Measurements from ENCODE around the gene SLC12A7. TPM values are rescaled to one million over a fixed set of nuclear protein-coding genes. Genes with fewer than 3 reads are reported as not detected.
A peak's percentile ranks its signal among the peaks of the same experiment; 100 is the strongest.

Gene SLC12A7
- total RNA-seq (20.5 and 23.9 TPM in 2 replicates), polyA plus RNA-seq (2.7 and 2.9 TPM in 2 replicates), polyA minus RNA-seq (ENCODE audit: low replicate concordance) (16.4 and 23.2 TPM in 2 replicates)
- polyA plus RNA-seq (2012), result 7.2 and 9.6 TPM in 2 replicates

DNA sequence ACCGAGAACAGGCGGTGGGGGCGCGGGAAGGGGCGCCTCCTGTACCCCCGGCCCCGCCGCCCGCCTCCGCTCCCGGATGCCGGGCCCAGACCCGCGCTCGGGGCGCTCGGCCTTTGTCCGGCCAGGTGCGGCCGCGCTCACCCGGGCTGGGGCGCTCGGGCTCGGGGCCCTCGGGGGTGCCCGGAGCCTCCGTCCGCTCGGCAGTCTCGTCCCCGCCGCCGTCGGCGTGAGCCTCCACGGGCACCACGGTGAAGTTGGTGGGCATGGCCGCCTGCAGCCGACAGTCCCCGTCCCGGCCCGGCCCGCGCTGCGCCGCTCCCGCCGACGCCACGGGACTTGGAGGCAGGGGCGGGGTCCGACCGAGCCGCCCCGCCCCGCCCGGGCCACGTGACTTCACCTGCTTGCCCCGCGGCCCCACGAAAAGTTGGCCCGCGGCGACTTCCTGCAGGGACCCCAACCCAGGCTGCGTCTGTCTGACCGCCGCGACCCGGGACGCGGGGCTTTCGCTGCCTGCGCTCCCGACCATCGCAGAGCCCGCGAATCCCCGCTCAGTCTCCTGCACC is at the start of gene SLC12A7:
SLC12A7 (minus strand) TSS at position 337 of the 563 bp plus-strand sequence; CDS start at position 265, 72 bp downstream.
- Histone ChIP-seq H3K27ac (ENCODE audit: insufficient read depth, low read length) (peak within 1 kb of the TSS; percentile 38), H3K4me2 (ENCODE audit: extremely low read depth, insufficient read depth, low read length) (peak within 1 kb of the TSS; percentile 87), H4K20me1 (ENCODE audit: control insufficient read depth, extremely low read depth, insufficient read depth, low read length) (no peaks in the 10 kb centered on the region), H3K4me3 (replicated peaks in 1 of 4; ENCODE audit: control extremely low read depth in 1 of 4, insufficient read depth in 1 of 4, low read depth in 3 of 4, low read length in 4 of 4) (peak within 1 kb of the TSS; percentile 53 to 75 (median 63)), H3K79me2 (ENCODE audit: control insufficient read depth, insufficient read depth, low read length) (no peaks in the 10 kb centered on the region), H3K27me3 (ENCODE audit: control insufficient read depth, insufficient read depth, low read length) (no peaks in the 10 kb centered on the region), H2AFZ (ENCODE audit: low read length) (no peak within 1 kb of the TSS), H3K4me1 (ENCODE audit: control insufficient read depth, extremely low read depth, insufficient read depth, low read length) (no peaks in the 10 kb centered on the region), H3K9ac (ENCODE audit: insufficient read depth, low read length) (peak within 1 kb of the TSS; percentile 68), H3K36me3 (ENCODE audit: control insufficient read depth, insufficient read depth, low read length) (no peaks in the 10 kb centered on the region), H3K9me3 (ENCODE audit: control insufficient read depth, insufficient read depth, low read depth, low read length) (no peaks in the 10 kb centered on the region)
- DNase-seq (ENCODE audit: low read depth in 2 of 2), result peak in 1 of 2 donors; percentile 11
- TF ChIP-seq EZH2 (IDR thresholded peaks at IDR 0.05; ENCODE audit: low read length, missing control alignments), result no peak
- TF ChIP-seq, protein P1, sequence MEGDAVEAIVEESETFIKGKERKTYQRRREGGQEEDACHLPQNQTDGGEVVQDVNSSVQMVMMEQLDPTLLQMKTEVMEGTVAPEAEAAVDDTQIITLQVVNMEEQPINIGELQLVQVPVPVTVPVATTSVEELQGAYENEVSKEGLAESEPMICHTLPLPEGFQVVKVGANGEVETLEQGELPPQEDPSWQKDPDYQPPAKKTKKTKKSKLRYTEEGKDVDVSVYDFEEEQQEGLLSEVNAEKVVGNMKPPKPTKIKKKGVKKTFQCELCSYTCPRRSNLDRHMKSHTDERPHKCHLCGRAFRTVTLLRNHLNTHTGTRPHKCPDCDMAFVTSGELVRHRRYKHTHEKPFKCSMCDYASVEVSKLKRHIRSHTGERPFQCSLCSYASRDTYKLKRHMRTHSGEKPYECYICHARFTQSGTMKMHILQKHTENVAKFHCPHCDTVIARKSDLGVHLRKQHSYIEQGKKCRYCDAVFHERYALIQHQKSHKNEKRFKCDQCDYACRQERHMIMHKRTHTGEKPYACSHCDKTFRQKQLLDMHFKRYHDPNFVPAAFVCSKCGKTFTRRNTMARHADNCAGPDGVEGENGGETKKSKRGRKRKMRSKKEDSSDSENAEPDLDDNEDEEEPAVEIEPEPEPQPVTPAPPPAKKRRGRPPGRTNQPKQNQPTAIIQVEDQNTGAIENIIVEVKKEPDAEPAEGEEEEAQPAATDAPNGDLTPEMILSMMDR (conservative IDR thresholded peaks at IDR 0.05 in 1 of 2, IDR thresholded peaks at IDR 0.05 in 1 of 2; ENCODE audit: low read depth in 1 of 2, low read length in 2 of 2), result no peak

DNA sequence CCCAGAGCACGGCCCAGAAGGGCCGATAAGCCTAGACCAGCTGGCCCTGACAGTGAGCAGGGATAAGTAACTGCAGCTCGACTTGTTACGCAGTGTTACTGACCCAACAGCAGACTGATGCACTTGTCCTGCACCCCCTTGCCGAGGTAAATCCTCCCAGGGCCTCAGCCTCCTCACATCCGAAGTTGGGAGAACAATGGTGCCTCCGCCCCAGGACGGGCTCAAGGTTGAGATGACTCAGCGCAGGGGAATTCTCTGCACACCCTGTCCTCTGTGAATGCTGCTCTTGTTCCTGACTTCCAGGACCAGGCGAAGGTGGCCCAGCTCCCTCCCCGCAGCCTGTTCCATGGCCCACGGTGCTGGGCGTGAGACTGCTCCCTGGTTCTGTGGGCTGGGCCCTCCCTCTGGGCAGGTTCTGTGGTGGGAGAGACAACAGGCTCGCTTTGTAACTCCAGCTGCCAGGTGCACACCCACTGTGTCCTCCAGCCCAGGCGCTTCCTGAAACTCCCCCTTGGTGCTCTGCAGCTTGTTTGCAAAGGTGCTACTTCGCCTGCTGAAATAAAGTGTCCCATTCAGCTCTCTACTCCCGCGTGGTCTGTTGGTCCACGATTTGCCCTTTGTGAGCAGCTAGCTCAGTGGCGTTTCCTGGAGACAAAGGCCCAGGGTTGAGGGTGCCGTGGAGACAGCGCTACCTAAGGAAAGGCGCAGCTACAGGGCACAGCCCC is 49.4 kb upstream of the SLC12A7 start:
- Histone ChIP-seq H3K4me3 (replicated peaks in 1 of 4; ENCODE audit: control extremely low read depth in 1 of 4, insufficient read depth in 1 of 4, low read depth in 3 of 4, low read length in 4 of 4) (no peak overlapping the region), H3K79me2 (ENCODE audit: control insufficient read depth, insufficient read depth, low read length) (no peaks in the 10 kb centered on the region), H4K20me1 (ENCODE audit: control insufficient read depth, extremely low read depth, insufficient read depth, low read length) (no peaks in the 10 kb centered on the region), H3K4me1 (ENCODE audit: control insufficient read depth, extremely low read depth, insufficient read depth, low read length) (no peaks in the 10 kb centered on the region), H3K9me3 (ENCODE audit: control insufficient read depth, insufficient read depth, low read depth, low read length) (no peaks in the 10 kb centered on the region), H3K27ac (ENCODE audit: insufficient read depth, low read length) (no peak overlapping the region), H3K27me3 (ENCODE audit: control insufficient read depth, insufficient read depth, low read length) (peaks cover 7% of the 10 kb centered on the region), H3K36me3 (ENCODE audit: control insufficient read depth, insufficient read depth, low read length) (no peaks in the 10 kb centered on the region), H3K4me2 (ENCODE audit: extremely low read depth, insufficient read depth, low read length) (no peak overlapping the region), H2AFZ (ENCODE audit: low read length) (no peak overlapping the region), H3K9ac (ENCODE audit: insufficient read depth, low read length) (no peak overlapping the region)
- peak in 1 of 2 donors; percentile 16 for DNase-seq (ENCODE audit: low read depth in 2 of 2)
- TF ChIP-seq, protein P1 (conservative IDR thresholded peaks at IDR 0.05 in 1 of 2, IDR thresholded peaks at IDR 0.05 in 1 of 2; ENCODE audit: low read depth in 1 of 2, low read length in 2 of 2), result no peak
- no peak for TF ChIP-seq EZH2 (IDR thresholded peaks at IDR 0.05; ENCODE audit: low read length, missing control alignments)

DNA sequence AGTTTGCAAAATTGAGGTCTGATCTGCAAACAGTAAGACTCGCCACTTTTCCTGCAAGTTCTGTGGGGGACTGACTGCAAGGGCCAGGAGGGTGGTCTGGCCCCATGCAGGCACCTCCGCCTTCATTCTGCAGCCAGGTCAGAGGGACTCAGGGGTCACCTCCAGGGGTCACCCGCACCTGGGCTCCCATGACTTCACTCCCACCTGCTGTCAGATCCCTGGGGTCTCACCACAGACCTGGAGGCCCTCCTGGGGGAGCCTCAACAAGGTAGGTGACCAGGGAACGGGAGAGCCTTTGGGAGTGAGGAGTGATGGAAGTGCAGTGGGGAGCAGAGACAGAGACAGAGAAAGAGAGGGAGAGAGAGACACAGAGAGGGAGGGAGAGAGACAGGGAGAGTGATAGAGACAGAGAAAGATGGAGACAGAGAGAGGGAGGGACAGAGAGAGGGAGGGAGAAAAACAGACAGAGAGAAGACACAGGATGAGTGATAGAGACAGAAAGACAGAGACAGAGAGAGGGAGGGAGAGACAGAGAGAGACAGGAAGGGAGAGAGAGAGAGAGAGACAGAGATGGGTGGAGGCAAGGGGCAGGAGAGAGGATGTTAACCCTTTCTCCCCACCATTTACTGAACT is 48.0 kb upstream of the SLC12A7 start:
- Histone ChIP-seq H3K27me3 (ENCODE audit: control insufficient read depth, insufficient read depth, low read length) (peaks cover 11% of the 10 kb centered on the region), H3K4me1 (ENCODE audit: control insufficient read depth, extremely low read depth, insufficient read depth, low read length) (no peaks in the 10 kb centered on the region)
- DNase-seq (ENCODE audit: low read depth in 2 of 2), result no peak

More for the DNA sequence above, 48.0 kb upstream of the SLC12A7 start:
- Histone ChIP-seq H3K4me2 (ENCODE audit: extremely low read depth, insufficient read depth, low read length) (no peak overlapping the region), H3K9ac (ENCODE audit: insufficient read depth, low read length) (no peak overlapping the region), H3K4me3 (replicated peaks in 1 of 4; ENCODE audit: control extremely low read depth in 1 of 4, insufficient read depth in 1 of 4, low read depth in 3 of 4, low read length in 4 of 4) (no peak overlapping the region), H2AFZ (ENCODE audit: low read length) (no peak overlapping the region), H3K27ac (ENCODE audit: insufficient read depth, low read length) (no peak overlapping the region), H3K9me3 (ENCODE audit: control insufficient read depth, insufficient read depth, low read depth, low read length) (no peaks in the 10 kb centered on the region), H4K20me1 (ENCODE audit: control insufficient read depth, extremely low read depth, insufficient read depth, low read length) (no peaks in the 10 kb centered on the region), H3K79me2 (ENCODE audit: control insufficient read depth, insufficient read depth, low read length) (no peaks in the 10 kb centered on the region), H3K36me3 (ENCODE audit: control insufficient read depth, insufficient read depth, low read length) (no peaks in the 10 kb centered on the region)
- TF ChIP-seq EZH2 (IDR thresholded peaks at IDR 0.05; ENCODE audit: low read length, missing control alignments), result no peak
